Gastroesophageal sphincter (tissue), 3 donors: ENCODE results near the gene SLC35E1.

Experiments used
- CTCF ChIP-seq, 4 experiments: fragments of 200-600 bp in 2 of 4; fragments of 450-650 bp in 2 of 4; sonication (generic) in 1 of 4; IDR thresholded peaks; one replicate each; pipeline ENCODE4 v1.5.1; 2017 to 2019; ENCODE audit warnings: antibody characterized with exemption in 4 of 4, mild to moderate bottlenecking in 2 of 4, moderate library complexity in 2 of 4
- EP300 ChIP-seq: sonication (generic); formaldehyde crosslinking; IDR thresholded peaks from one replicate; pipeline ENCODE4 v1.6.1; 2017; ENCODE audit warnings: antibody characterized with exemption, mild to moderate bottlenecking
- POLR2A ChIP-seq, 2 donors: fragments of 450-650 bp; IDR thresholded peaks; one replicate each; pipeline ENCODE4 v1.6.1; 2017; ENCODE audit warnings: antibody characterized with exemption in 2 of 2, mild to moderate bottlenecking in 2 of 2, moderate library complexity in 1 of 2
- POLR2AphosphoS5 ChIP-seq: sonication (generic); formaldehyde crosslinking; IDR thresholded peaks from one replicate; pipeline ENCODE4 v1.6.1; 2017; ENCODE audit warnings: antibody characterized with exemption

DNA sequence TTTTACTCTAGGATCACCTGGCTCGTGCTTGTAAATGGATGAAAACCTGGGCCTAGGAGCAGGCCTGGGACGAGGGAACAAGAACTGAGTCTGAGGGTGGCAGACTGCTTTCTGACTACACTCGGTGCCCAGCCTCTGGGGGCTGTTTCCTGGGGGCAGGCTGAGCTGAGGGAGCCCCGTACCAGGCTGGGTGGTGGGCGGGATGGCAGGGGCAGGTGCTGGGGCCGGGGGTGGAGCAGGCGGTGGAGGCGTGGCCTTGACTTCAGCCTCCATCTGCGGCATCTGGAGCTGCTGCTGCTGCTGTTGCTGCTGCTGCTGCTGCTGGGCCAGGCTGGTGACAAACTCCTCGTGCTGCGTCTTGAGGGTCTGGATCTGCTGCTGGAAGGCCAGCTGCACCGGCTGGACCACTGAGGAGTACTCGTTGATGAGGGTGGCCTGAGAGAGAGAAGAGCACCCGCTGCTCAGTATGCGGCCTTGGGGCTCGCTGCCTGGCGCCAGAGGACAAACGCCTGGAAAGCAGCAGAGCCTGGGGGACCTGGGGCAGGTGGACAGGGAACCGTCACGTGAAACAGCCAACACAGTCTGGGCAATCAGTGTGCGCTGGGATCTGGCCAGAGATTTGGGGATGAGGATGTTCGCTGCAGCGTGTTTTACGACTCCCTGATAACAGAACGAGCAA, 42.6 kb downstream of the SLC35E1 start:
- TF ChIP-seq CTCF (IDR thresholded peaks at IDR 0.05) (no peak), POLR2AphosphoS5 (no peak), POLR2A (IDR thresholded peaks at IDR 0.05) (no peak), EP300 (no peak)
